HCT116 (cell line): ENCODE measurements around the gene NDUFS8. TPM values are rescaled to one million over a fixed set of nuclear protein-coding genes. Genes with fewer than 3 reads are reported as not detected.

Experiments
- ATAC-seq: fragments of 200-7000 bp; cut with Tn5 transposase; 2 replicates; pipeline ENCODE4 v1.9.1; 2020; ENCODE audit warnings: mild to moderate bottlenecking, moderate library complexity
- BruUV-seq: library from RNA; stranded (reverse); fragments of 400-500 nt; replicated peaks from 2 replicates; lab custom pipeline; 2021; lab: Mats Ljungman, UMichigan
- CTCF ChIA-PET: fragments of 300-600 bp; sonication (Branson Sonifier 250); formaldehyde crosslinking; loops from one replicate; lab custom pipeline; 2021; ENCODE audit warnings: antibody characterized with exemption; lab: Charles Lee
- POLR2A ChIA-PET: fragments of 300-600, 350-600 bp; sonication (Branson Sonifier 250); formaldehyde crosslinking; loops from one replicate; lab custom pipeline; 2021; ENCODE audit warnings: antibody characterized with exemption; lab: Charles Lee
- RAD21 ChIA-PET, 2 experiments: fragments of 300-600 bp; sonication (Branson Sonifier 250); formaldehyde crosslinking; loops; one replicate each; lab custom pipeline; 2023; ENCODE audit warnings: low total read pairs in 2 of 2; ENCODE audit not compliant: uncharacterized antibody in 2 of 2, unreplicated experiment in 2 of 2, low non-redundant PET in 1 of 2; lab: Charles Lee
- DNase-seq: peaks from one replicate; pipeline ENCODE4 v3.0.0-alpha.2; 2010; ENCODE audit warnings: low read depth, low spot score
- H2AFZ ChIP-seq: fragments of 200-600 bp; shearing (Covaris generic), sonication (generic); 2 replicates; pipeline ENCODE4 v1.6.1; 2017; ENCODE audit warnings: low read depth, mixed run types, mixed read lengths, antibody characterized with exemption, low read length; ENCODE audit not compliant: poor library complexity, severe bottlenecking
- H3K27ac ChIP-seq: 2 replicates; pipeline ENCODE4 v1.5.1; 2012; ENCODE audit warnings: low read depth, low read length
- H3K27me3 ChIP-seq: fragments of 200-600 bp; sonication (generic); 2 replicates; pipeline ENCODE4 v1.6.1; 2016; ENCODE audit warnings: mixed run types, low read length, mixed read lengths; ENCODE audit not compliant: insufficient read depth
- H3K36me3 ChIP-seq, 2 experiments: fragments of 200-500 bp in 1 of 2; fragments of 200-600 bp in 1 of 2; sonication (Bioruptor generic) in 1 of 2; sonication (generic) in 1 of 2; 2 replicates each; pipeline versions ENCODE4 v1.5.1 to v1.6.1; 2014 to 2016; ENCODE audit warnings: low read length in 2 of 2, inconsistent platforms in 1 of 2, mixed read lengths in 1 of 2, mixed run types in 1 of 2; ENCODE audit not compliant: insufficient read depth in 2 of 2, control insufficient read depth in 1 of 2
- H3K4me1 ChIP-seq, 2 experiments: fragments of 200-600 bp in 1 of 2; sonication (generic) in 1 of 2; 2 replicates each; pipeline versions ENCODE4 v1.5.1 to v1.6.1; 2012 to 2017; ENCODE audit warnings: low read length in 2 of 2, inconsistent platforms in 1 of 2, mild to moderate bottlenecking in 1 of 2, mixed read lengths in 1 of 2, mixed run types in 1 of 2, moderate library complexity in 1 of 2; ENCODE audit not compliant: insufficient read depth in 2 of 2, control insufficient read depth in 1 of 2
- H3K4me2 ChIP-seq: fragments of 200-600 bp; sonication (generic); 2 replicates; pipeline ENCODE4 v1.6.1; 2017; ENCODE audit warnings: mixed run types, low read length, mixed read lengths
- H3K4me3 ChIP-seq, 2 experiments: fragments of 200-600 bp in 1 of 2; sonication (generic) in 1 of 2; replicated peaks in 1 of 2; 2 replicates each; pipeline ENCODE4 v1.5.1; 2011 to 2016; ENCODE audit warnings: low read length in 2 of 2, control low read depth in 1 of 2, low read depth in 1 of 2, mild to moderate bottlenecking in 1 of 2, mixed read lengths in 1 of 2, mixed run types in 1 of 2
- H3K79me2 ChIP-seq: fragments of 200-600 bp; sonication (generic); 2 replicates; pipeline ENCODE4 v1.6.1; 2017; ENCODE audit warnings: mild to moderate bottlenecking, mixed run types, low read length, moderate library complexity, mixed read lengths; ENCODE audit not compliant: insufficient read depth
- H3K9ac ChIP-seq: fragments of 200-600 bp; sonication (generic); 2 replicates; pipeline ENCODE4 v1.6.1; 2016; ENCODE audit warnings: low read length, mixed read lengths
- H3K9me2 ChIP-seq: fragments of 200-600 bp; sonication (generic), shearing (Covaris generic); 2 replicates; pipeline ENCODE4 v1.6.1; 2017; ENCODE audit warnings: mixed run types, mild to moderate bottlenecking, moderate library complexity; ENCODE audit not compliant: insufficient read depth
- H3K9me3 ChIP-seq, 2 experiments: fragments of 200-500 bp in 1 of 2; fragments of 200-600 bp in 1 of 2; sonication (Bioruptor generic) in 1 of 2; sonication (generic) in 1 of 2; 2 replicates each; pipeline ENCODE4 v1.6.1; 2014 to 2017; ENCODE audit warnings: low read length in 2 of 2, mixed read lengths in 2 of 2, inconsistent platforms in 1 of 2, low read depth in 1 of 2, mild to moderate bottlenecking in 1 of 2, mixed run types in 1 of 2, moderate library complexity in 1 of 2; ENCODE audit not compliant: control insufficient read depth in 1 of 2, insufficient read depth in 1 of 2
- H4K20me1 ChIP-seq: fragments of 200-600 bp; sonication (generic), shearing (Covaris generic); 2 replicates; pipeline ENCODE4 v1.6.1; 2017; ENCODE audit warnings: mixed run types, mild to moderate bottlenecking, moderate library complexity; ENCODE audit not compliant: insufficient read depth
- CEBPB ChIP-seq: IDR thresholded peaks from 2 replicates; pipeline ENCODE4 v1.6.1; 2012; ENCODE audit warnings: low read depth
- EGR1 ChIP-seq: IDR thresholded peaks from 2 replicates; pipeline ENCODE4 v1.6.1; 2012; ENCODE audit warnings: low read depth
- EZH2phosphoT487 ChIP-seq: fragments of 200-600 bp; IDR thresholded peaks from 2 replicates; pipeline ENCODE4 v1.6.1; 2018; ENCODE audit warnings: antibody characterized with exemption, borderline replicate concordance
- JUND ChIP-seq: IDR thresholded peaks from 2 replicates; pipeline ENCODE4 v1.6.1; 2012
- POLR2A ChIP-seq: IDR thresholded peaks from 2 replicates; pipeline ENCODE4 v1.7.0; 2011; ENCODE audit warnings: borderline replicate concordance; ENCODE audit not compliant: insufficient read depth, insufficient read length; ENCODE audit errors: extremely low read depth
- SIN3A ChIP-seq: IDR thresholded peaks from 2 replicates; pipeline ENCODE4 v1.6.1; 2012; ENCODE audit warnings: low read depth
- SRF ChIP-seq: IDR thresholded peaks from 2 replicates; pipeline ENCODE4 v1.6.1; 2012; ENCODE audit warnings: low read depth
- TCF7L2 ChIP-seq: IDR thresholded peaks from 2 replicates; pipeline ENCODE4 v1.7.0; 2011; ENCODE audit warnings: borderline replicate concordance, inconsistent platforms; ENCODE audit not compliant: insufficient read depth, insufficient read length; ENCODE audit errors: extremely low read depth
- YY1 ChIP-seq: IDR thresholded peaks from 2 replicates; pipeline ENCODE4 v1.6.1; 2011; ENCODE audit warnings: low read length, low read depth, moderate library complexity, mild to moderate bottlenecking; ENCODE audit not compliant: insufficient replicate concordance; ENCODE audit errors: extremely low read depth
- intact Hi-C: fragments of 100-400 bp; cut with micrococcal nuclease; formaldehyde crosslinking; loops from 2 replicates; pipeline ENCODE4 v1.10.0; 2022
- total RNA-seq: library from RNA; stranded (reverse); gene quantifications from one replicate; pipeline ENCODE4 v1.2.1, GENCODE V29; 2021; ENCODE audit not compliant: unreplicated experiment
- TF ChIP-seq, protein P1 (sequence below): IDR thresholded peaks from 2 replicates; pipeline ENCODE4 v1.6.1; 2011; ENCODE audit warnings: mild to moderate bottlenecking, low read length, moderate library complexity; ENCODE audit not compliant: insufficient replicate concordance; ENCODE audit errors: extremely low read depth
- TF ChIP-seq, protein P2 (sequence below): IDR thresholded peaks from 2 replicates; pipeline ENCODE4 v1.6.1; 2012
- TF ChIP-seq, protein P3 (sequence below): IDR thresholded peaks from 2 replicates; pipeline ENCODE4 v1.6.1; 2012
- TF ChIP-seq, protein P4 (sequence below), 3 experiments: fragments of 200-600 bp in 1 of 3; sonication (generic) in 1 of 3; IDR thresholded peaks in 2 of 3; conservative IDR thresholded peaks in 1 of 3; 2 replicates each; pipeline ENCODE4 v1.5.1; 2012 to 2017; ENCODE audit warnings: low read depth in 2 of 3, low read length in 2 of 3, antibody characterized with exemption in 1 of 3, borderline replicate concordance in 1 of 3, control low read depth in 1 of 3, mild to moderate bottlenecking in 1 of 3, mixed read lengths in 1 of 3, mixed run types in 1 of 3, moderate library complexity in 1 of 3; ENCODE audit not compliant: insufficient read depth in 1 of 3

NDUFS8 gene
- total RNA-seq, 1 experiment from 2014 or later = 189 TPM

DNA sequence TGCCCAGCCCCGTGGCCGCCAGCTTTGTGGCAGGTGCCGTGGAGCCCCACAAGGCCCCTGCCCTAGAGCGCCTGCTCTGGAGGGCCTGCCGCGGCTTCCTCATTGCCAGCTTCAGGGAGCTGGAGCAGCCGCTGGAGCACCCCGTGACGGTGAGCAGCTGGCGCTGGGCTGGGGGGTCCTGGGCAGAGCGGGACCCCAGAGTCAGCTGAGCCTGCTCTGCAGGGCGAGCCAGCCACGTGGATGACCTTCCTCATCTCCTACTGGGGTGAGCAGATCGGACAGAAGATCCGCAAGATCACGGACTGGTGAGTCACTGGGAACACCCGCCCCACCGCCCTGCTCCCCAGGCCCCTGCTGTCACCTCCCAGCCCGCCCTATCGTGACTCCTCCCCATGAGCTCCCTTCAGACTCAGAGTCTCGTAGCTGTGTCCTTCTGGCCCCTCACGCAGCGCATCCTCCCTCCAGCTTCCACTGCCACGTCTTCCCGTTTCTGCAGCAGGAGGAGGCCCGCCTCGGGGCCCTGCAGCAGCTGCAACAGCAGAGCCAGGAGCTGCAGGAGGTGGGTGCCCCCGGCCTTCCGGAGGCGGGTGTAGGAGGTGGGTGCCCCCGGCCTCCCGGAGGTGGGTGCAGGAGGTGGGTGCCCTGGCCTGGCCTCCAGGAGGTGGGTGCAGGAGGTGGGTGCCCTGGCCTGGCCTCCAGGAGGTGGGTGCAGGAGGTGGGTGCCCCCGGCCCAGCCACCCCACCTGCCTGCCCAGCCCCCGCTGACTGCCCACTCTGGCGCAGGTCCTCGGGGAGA, 13.1 kb downstream of the NDUFS8 start (continued):
- TF ChIP-seq, protein P1, sequence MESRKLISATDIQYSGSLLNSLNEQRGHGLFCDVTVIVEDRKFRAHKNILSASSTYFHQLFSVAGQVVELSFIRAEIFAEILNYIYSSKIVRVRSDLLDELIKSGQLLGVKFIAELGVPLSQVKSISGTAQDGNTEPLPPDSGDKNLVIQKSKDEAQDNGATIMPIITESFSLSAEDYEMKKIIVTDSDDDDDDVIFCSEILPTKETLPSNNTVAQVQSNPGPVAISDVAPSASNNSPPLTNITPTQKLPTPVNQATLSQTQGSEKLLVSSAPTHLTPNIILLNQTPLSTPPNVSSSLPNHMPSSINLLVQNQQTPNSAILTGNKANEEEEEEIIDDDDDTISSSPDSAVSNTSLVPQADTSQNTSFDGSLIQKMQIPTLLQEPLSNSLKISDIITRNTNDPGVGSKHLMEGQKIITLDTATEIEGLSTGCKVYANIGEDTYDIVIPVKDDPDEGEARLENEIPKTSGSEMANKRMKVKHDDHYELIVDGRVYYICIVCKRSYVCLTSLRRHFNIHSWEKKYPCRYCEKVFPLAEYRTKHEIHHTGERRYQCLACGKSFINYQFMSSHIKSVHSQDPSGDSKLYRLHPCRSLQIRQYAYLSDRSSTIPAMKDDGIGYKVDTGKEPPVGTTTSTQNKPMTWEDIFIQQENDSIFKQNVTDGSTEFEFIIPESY = no peak
- TF ChIP-seq POLR2A (no peak), YY1 (no peak), SIN3A (no peak), EGR1 (no peak), TCF7L2 (no peak)
- TF ChIP-seq, protein P2, sequence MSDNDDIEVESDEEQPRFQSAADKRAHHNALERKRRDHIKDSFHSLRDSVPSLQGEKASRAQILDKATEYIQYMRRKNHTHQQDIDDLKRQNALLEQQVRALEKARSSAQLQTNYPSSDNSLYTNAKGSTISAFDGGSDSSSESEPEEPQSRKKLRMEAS = no peak
- TF ChIP-seq, protein P3, sequence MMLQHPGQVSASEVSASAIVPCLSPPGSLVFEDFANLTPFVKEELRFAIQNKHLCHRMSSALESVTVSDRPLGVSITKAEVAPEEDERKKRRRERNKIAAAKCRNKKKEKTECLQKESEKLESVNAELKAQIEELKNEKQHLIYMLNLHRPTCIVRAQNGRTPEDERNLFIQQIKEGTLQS = no peak

DNA sequence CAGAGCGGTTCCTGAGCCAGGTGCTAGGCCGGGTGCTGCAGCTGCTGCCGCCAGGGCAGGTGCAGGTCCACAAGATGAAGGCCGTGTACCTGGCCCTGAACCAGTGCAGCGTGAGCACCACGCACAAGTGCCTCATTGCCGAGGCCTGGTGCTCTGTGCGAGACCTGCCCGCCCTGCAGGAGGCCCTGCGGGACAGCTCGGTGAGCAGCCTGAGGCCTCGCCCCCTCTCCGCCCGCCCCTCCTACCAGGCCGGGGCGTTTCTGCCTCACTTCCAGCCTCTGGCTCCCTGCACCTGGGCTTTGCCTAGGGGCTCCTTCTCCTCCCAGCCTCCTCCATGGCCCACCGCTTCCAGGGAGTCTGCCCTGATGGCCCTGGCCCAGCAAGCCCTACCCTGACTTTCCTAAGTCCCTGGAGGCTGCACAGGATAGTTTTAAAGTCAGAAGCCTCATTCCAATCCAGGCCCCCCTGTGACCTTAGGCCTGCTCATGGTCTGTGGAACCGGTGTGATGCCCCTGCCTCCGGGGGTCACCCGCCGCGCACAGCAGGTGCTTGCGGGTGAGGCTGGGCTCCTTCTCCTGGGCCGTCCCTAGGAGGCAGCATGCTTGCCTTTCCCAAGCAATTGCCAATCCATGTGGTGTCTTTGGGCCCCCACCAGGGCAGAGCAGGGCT, 13.8 kb downstream of the NDUFS8 start:
- no peak overlapping the region for H3K27ac ChIP-seq
- no peak overlapping the region for H3K9ac ChIP-seq
- ATAC-seq = 0 out of 2 replicates have a peak, but pooled peaks have one; percentile 22
- POLR2A ChIA-PET = no interaction called here
- DNase-seq = no peak
- no peak overlapping the region for H3K4me2 ChIP-seq
- intact Hi-C loops = no loop called here
- CTCF ChIA-PET = no interaction called here
- no peaks in the 10 kb centered on the region for H4K20me1 ChIP-seq
- H3K4me1 ChIP-seq = peaks cover 1 to 11% of the 10 kb centered on the region in 2 experiments; a peak in 3 of 4 replicates
- no peak overlapping the region for H2AFZ ChIP-seq
- H3K27me3 ChIP-seq = no peaks in the 10 kb centered on the region
- no peaks in the 10 kb centered on the region for H3K9me2 ChIP-seq
- RAD21 ChIA-PET = no interaction called here
- peaks cover 17% of the 10 kb centered on the region for H3K79me2 ChIP-seq
- TF ChIP-seq EZH2phosphoT487 = no peak
- TF ChIP-seq, protein P4, sequence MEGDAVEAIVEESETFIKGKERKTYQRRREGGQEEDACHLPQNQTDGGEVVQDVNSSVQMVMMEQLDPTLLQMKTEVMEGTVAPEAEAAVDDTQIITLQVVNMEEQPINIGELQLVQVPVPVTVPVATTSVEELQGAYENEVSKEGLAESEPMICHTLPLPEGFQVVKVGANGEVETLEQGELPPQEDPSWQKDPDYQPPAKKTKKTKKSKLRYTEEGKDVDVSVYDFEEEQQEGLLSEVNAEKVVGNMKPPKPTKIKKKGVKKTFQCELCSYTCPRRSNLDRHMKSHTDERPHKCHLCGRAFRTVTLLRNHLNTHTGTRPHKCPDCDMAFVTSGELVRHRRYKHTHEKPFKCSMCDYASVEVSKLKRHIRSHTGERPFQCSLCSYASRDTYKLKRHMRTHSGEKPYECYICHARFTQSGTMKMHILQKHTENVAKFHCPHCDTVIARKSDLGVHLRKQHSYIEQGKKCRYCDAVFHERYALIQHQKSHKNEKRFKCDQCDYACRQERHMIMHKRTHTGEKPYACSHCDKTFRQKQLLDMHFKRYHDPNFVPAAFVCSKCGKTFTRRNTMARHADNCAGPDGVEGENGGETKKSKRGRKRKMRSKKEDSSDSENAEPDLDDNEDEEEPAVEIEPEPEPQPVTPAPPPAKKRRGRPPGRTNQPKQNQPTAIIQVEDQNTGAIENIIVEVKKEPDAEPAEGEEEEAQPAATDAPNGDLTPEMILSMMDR (IDR thresholded peaks at IDR 0.05 in 2 of 3, conservative IDR thresholded peaks at IDR 0.05 in 1 of 3; ENCODE audit: borderline replicate concordance in 1 of 3, insufficient read depth in 1 of 3, low read depth in 2 of 3, low read length in 2 of 3) = peak in 1 of 3 experiments; percentile 10; a peak in 1 of 6 replicates
- TF ChIP-seq TCF7L2 = no peak
- no peak for TF ChIP-seq JUND
- no peak for TF ChIP-seq CEBPB
- no peak for TF ChIP-seq SRF
- peaks cover 0 to 6% of the 10 kb centered on the region in 2 experiments; a peak in 2 of 4 replicates for H3K36me3 ChIP-seq
- no peaks in the 10 kb centered on the region for H3K9me3 ChIP-seq
- no peak overlapping the region for H3K4me3 ChIP-seq
- no TSS peak for BruUV-seq
